EH (cell line): Measurements from ENCODE around the gene MED8.

Experiments
- DNase-seq: peaks from one replicate; pipeline ENCODE4 v3.0.0-alpha.2; 2015; ENCODE audit warnings: low read depth

MED8 gene

DNA sequence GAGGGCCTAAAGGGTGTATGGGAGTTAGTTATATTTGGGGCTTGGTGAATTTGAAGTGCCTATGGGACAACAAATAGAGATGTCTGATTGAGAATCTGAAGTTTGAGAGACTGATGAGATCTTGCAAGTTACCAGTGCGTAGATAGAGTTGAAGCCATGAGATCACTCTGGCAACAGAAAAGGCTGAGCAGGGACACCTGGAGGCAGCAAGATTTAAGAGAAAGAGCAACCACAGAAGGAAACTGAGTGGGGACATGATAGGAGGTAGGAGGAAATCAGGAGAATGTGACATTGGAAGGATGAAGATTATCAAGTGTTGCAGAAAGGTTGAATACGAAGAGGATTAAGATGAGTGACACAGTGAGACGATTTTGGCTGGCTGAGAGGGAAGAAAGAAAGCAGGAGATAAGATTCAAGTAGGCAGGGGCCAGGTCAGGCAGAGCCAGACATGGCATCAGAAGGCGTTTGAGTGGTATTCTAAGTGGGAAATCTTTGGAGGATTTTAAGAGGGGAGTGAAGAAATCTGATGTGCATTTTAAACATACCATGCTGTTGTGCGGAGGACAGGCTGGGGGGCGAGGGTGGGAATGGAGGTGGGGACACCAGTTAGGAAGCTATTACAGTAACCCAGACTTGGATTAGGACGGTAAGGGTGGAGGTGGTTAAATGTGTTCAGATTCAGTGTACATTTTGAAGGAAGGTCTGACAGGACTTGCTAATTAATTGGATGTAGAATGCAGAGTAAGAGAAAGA is 55.0 kb downstream of the MED8 start:
- no peak for DNase-seq
